GM10266 (cell line): ENCODE measurements around the gene C11orf98.

Experiments
- DNase-seq: peaks from one replicate; pipeline ENCODE4 v3.0.0; 2012; ENCODE audit errors: extremely low spot score
- CTCF ChIP-seq: IDR thresholded peaks from 2 replicates; pipeline ENCODE4 v1.5.1; 2012; ENCODE audit warnings: mild to moderate bottlenecking, low read depth; ENCODE audit not compliant: control insufficient read depth, insufficient read depth; ENCODE audit errors: missing control alignments

C11orf98 gene

GRCh38 chr11:62665075-62665598 lies at the start of gene C11orf98, which contains the start of gene CSKMT:
TSS of gene C11orf98 (minus strand) at chr11:62665210. CDS start at chr11:62665169, 41 bp downstream.
TSS of gene CSKMT (plus strand) at chr11:62665312. CDS start at chr11:62665880, 568 bp downstream.
- DNase-seq: peak; percentile 93
- no peak for TF ChIP-seq CTCF

GRCh38 chr11:62713343-62713742 lies 48.3 kb upstream of the C11orf98 start:
- TF ChIP-seq CTCF: no peak
- DNase-seq: no peak

GRCh38 chr11:62712861-62713260 lies 47.9 kb upstream of the C11orf98 start:
- TF ChIP-seq CTCF: no peak
- DNase-seq: no peak

DNA sequence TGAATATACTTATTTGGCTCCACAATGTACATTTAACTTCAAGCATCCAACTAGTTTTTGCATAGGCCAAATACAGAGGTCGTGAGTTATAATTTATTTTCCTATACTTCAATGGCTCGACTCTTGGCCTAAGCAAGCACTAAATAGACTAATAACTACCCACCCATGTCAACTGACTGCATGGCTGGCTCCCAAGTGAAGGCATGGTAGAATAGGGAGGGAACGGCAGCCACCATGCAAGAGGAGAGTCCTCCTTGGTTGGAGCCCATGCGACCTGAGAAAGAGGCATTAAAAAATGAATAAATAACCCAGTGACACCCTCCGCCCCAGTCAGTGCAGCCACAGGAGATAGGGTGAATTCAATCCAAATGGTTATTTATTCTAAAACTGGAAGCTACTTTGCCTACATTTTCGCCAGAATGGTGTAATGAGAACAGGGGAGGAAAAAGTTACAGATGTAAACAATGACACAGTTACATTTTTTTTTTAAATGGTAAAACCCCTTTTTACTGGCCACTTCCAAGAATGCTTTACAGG lies 47.3 kb upstream of the C11orf98 start:
- no peak for DNase-seq
- no peak for TF ChIP-seq CTCF

DNA sequence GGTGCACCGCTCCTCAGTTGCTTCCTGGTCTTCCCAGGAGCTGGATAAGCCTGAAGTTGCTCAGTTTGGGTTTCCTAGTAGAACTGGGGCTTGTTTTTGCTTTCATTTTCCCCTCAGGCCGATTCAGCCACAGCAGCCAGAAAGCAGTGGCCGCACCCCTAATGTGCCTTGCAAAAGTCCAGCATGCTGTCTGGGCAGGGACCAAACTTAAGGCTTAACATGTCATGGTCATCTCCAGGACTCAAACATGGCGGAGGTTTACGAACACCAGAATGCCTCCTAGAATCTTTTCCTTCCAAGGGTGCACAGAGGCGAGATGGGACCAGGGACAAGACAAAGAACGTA lies 45.0 kb upstream of the C11orf98 start:
- no peak for TF ChIP-seq CTCF
- no peak for DNase-seq

GRCh38 chr11:62709247-62710000 lies 44.4 kb upstream of the C11orf98 start:
- TF ChIP-seq CTCF: no peak
- DNase-seq: peak; percentile 92

- no peak for TF ChIP-seq CTCF
- DNase-seq: no peak
These were observed 43.8 kb upstream of the C11orf98 start for GRCh38 chr11:62708793-62709192.
